ENCODE measurements around the gene ZNF184.

The ZNF184 gene

DNA sequence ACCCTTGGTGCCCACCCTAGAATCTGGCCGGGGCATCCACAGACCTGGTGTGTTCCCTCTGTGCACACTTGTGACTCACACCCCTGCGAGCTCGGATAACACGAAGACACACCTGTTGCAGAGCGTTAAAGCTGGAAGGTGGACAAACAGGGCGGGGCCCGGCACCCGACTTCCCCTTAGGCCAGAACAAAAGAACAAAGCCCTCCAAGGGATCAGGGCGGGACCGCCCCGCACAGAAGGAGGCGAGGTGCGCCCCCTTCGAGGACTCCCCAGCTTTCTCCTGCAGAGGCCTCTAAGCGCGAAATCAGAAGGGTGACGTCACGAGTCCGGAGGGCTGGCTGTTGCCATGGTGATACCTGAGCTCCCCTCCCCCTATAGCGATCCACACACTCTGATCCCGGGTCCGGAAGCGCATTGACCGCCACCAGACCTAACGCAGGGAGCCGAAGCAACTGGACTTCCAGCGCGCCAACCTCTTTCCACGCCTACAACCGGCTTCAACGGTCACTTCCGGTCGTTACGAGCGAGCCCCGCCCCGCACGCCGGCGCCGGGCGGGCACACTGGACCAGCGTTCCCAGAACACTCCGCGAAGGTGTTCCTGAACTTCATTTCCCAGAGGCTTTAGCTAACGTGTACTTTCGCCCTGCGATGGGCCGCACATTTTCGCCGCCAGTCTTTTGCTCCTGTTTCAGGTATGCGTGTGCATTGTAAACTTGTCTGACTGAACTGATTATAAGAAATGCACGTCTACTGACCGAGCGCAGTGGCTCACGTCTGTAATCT lies at the start of gene ZNF184:
ZNF184 (minus strand) TSS at position 489 of the 784 bp plus-strand sequence. CDS start 811 bp downstream, outside the sequence.
- peak; percentile 97 to 99 (median 97) for DNase-seq

DNA sequence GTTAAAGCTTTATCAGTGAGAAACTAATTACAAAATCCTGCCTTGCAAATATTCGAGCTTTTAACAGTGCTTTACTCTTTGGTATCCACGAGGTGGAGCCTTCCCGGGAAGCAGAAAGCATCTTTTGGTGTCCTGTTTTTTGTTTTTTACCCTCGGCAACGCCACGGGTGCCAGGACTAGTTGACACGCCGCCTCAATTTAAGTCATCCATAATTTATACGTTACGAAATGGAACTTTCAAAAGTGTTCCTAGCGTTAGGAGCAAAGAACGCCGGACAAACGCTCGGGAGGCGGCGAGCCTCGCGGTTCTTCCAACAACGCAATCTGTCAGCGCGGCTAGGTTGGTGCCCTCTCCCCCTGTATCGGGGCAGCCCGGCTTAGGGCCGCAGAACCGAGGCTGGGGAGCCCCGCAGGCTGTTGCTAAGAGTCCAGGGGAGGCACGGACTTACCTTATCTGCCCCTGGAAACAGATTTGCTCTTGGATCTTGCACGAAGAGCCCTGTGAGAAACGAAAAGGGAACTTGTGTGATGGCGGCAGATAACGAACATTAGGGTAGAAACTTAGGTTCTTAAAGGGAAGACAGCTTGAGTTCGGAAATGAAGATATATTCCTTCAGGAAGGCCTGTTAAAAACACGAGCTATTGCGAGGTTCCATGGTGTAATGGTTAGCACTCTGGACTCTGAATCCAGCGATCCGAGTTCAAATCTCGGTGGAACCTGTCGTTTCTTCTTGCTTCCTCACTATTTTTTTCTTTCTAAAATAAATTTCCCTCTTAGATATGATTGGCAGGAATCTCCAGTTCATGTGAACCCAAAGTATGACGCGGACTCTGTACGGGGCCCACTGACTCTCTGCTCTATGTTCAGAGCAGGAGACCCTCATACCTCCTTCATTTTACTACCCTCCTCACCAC lies 46.2 kb upstream of the ZNF184 start:
- DNase-seq: peak; percentile 78 to 91 (median 82)

DNA sequence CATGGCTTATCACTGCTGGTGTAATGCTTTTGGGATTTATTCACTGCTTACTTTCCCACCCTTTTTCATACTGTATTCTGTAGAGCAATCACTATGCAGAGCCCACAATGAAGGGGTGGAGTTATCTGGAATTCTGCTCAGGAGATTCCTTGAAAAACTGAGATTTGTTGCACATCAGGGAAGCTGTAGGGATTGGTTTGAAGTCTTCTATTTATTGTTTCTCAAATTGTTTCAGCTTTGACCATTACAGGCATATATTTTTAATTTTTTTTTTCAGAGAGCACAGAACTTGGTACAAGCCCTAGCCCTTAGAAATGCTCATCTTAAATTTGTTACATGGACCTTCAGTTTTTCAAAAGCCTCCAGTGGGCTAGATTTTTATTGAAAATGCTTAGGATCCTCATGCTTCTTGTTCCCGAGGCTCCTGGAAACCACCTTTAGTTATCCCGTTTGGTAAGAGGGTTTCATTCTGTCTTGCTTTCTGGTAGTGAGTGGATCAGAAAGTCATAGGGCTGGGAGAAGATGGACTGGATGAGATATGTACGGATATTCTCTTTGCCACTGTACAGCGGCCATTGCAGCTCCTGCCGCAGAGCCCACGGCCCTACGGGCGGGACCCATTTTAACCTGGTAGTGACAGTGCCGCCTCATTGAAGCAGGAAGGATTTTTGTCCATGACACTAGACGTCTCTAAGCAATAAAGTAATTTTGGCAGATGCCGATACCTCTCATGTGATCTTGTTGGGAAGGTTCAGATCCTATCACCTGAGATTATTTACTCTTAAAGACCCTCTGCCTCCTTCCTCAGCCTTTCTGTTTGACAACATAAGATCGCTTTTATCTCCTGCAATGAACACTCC lies 45.3 kb upstream of the ZNF184 start:
- DNase-seq: peak; percentile 4 to 68 (median 41)

DNA sequence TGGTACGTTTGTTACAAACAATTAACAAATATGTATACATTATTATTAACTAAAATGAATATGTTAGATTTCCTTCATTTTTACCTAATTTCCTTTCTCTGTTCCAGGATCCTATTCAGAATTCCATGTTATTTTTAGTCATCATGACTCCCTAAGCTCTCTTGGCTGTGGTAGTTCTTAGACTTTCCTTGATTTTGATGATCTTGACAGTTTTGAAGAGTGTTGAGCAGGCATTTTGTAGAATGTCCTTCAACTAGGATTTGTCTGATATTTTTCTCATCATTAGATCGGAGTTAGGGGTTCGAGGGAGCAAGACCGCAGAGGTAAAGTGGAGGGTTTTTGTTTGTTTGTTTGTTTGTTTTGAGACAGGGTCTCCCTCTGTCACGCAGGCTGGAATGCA lies 44.3 kb upstream of the ZNF184 start:
- DNase-seq: no peak

DNA sequence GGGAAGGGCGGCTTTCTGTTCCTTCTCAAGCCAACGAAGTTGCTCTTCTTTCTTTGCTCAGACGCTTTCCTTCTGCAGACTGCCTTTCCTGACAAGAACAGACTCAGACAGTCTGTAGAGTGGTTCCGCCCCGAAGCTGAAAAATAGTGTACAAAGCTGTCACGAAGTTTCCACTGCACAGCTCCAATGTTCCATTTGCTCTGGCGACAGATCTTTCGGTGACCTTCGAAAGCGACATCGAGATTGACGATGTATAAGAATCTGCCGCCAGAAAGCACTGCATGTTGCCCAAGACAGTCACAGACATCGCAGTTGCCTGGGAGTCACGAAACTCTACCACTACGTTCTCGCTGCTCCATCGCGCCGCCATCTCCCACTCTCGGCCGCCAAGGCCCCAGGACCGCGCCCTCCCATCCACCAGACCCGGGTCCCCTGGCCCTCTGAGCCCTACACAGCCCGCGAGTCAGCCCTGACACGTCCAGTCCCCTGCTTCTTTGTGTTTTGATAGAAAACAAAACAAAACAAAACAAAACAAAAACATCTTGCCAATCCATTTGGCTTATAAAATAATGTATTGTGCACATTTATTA lies 42.1 kb upstream of the ZNF184 start:
- no peak for DNase-seq

DNA sequence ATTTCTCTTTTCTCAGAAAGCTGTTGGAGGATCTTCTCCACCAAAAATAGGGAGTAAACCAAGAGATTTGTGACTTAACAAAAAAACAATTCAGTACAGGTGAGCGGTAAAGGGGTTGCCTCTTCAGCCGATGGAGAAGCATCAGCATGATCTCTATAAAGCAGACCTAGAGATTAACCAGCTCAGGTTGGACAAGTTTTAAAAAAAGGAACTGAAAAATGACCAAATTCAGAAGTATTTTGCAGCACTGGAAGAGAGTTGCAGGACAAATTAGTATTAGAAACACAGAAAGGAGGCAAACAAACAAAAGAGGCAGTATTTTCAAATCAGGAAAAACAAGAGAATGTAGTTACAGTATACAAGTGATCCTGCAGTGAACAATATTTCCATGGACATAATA lies 39.6 kb upstream of the ZNF184 start:
- DNase-seq: no peak

DNA sequence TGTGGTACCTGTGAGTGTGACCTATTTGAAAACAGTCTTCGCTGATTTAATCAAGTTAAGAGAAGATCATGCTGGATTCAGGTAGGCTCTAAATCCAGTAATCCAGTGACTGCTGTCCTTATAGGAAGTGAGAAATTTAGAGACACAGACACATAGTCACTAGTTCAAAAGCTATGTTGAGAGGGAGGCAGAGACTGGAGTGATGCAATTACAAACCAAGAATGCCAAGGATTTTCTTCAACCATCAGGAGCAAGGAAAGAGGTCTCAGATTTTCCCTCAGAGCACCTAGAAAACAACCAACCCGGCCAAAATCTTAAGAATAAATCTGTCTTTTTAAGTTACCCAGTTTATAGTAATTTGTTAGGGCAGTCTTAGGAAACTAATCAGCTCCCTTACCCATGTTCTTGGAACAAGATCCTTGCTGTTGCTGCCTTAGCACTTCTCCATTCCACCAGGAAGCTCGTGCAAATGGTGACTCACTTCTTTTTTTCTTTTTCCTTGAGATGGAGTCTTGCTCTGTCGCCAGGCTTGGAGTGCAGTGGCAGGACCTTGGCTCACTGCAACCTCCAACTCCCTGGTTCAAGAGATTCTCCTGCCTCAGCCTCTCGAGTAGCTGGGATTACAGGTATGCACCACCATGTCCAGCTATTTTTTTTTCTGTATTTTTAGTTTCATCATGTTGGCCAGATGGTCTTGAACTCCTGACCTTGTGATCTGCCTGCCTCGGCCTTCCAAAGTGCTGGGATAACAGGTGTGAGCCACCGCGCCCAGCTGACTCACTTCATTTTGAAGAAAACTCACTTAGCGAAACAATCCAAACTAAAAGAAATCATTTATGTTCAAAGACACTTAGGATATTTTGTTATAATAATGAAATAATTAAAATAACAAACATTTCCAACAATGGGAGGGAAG lies 34.4 kb upstream of the ZNF184 start:
- DNase-seq: no peak

DNA sequence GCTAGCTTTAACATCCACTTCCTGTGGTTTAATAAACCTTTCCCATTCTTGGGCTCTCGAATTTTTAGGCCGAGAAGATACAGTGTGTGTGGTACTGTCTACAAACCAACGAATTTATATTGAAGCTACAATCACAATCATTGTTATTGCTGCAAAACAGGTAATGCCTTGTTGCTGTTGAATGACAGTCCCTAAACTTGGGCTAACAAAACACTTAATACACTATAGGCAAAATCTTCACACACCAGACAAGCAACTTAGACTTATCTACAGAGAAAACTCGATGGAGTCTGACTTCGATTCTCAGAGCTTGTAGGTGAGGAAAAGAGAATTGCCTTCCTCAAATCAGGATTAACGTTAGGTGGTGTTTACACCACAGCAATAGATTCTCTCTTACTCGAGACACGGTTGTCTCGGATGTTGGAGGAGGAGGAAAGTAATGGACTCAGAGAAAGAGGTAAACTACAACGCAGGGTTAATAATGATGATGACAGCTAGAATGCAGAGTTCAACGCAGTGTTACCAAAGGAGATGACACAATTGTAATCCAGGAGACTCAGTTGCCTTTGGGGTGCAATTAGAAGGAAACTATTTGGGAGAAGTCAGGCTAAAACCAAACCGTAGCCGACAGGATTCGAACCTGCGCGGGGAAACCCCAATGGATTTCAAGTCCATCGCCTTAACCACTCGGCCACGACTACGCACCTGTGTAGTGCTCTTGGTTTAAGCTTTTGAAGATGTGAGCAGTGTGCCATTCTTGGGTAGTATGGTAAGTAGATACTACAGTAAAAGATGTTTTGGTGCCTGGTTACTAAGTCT lies 32.5 kb upstream of the ZNF184 start:
- DNase-seq: peak; percentile 40 to 84 (median 63)

DNA sequence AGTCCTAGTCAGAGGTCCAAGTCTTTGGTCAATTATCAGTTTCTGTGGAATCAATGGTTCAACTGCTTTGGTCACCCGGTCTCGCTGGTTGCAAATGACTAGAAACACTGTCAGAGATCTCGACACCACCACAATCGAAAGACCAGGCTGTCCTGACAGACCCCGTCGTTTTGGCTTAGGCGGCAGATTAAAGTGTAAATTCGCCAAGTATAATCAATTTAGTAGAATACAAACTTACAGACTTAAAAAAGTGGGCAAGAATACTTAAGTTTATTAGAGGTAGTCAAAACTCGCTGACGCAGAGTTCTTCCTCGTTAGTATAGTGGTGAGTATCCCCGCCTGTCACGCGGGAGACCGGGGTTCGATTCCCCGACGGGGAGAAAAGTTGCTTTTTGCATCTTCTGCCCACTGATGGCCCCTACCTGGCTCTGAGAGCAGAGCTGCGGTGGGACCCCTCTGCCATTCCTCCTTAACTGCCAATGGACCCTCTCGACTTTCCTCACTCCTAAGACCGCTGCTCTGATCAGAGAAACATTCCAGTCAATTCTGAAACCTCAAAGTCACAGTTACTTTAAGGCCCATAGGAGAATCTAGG lies 30.6 kb upstream of the ZNF184 start:
- peak; percentile 53 to 83 (median 65) for DNase-seq

DNA sequence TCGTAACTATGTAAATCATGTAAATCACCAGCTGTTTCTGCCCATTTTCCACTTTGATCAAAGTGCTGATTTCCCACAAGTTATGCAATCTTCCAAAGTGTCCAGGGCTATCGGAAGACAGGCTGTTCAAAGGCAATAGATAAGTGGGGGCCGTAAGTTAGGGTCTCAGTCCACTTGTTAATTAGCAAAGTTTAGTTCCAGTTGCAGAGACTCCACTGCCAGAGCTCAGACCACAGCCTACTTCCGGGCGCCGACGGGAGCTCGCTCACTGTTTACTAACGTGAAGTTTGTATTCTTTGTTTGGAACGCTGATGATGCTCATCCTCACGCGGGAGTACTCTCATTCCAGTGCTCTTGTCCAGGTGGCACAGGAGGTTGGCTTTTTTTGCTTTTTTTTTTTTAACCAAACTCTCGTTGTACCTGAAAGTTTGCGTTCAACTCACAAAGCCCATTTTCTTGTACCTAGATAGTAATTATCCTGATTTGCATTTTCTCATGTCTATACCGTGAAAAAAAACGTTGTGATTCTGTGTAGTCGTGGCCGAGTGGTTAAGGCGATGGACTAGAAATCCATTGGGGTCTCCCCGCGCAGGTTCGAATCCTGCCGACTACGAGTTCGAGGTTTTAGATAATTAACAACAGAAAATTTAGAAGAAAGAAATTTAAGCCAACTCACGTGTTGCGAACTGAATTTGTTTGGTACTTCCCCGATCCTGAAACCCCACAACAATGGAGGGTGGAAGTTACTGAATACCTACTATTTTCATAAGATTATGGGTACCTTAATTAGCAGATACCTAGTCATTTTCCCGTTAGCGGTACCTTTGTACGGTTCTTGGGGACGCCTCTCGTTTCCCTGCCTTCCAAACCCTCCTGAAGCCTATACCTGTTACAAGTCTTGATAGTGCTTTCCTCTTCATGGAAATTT lies 29.9 kb upstream of the ZNF184 start:
- DNase-seq: peak; percentile 40 to 86 (median 61)

DNA sequence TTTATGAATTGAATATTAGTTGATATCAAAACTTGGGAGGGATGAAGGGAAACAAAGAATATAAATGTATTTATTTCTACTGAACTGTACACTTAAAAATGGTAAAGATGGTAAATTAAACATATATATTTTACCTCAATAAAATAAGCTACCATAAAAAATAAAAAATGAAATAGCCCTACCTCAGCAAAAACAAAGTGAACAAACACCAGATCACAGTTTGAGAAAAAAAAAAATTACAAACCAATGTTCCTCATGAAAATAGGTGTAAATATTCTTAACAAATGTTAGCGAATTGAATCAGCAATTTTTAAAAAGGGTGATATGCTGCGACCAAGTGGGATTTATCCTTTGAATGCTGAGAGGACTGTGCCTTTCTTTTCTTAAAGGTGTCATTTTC lies 28.3 kb upstream of the ZNF184 start:
- DNase-seq: no peak

DNA sequence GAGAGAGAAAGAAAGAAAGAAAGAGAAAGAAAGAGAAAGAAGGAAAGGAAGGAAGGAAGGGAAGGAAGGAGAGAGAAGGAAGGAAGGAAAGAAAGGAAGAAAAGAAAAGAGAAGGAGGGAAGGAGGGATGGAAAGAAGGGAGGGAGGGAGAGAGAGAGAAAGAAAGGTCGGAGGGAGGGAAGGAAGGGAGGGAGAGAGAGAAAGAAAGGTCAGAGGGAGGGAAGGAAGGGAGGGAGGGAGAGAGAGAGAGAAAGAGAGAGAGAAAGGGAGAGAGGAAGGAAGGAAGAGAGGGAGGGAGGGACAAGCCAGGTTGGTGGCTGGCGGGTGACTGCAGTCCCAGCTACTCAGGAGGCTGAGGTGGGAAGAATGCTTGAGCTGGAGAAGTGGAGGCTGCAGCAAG lies 27.3 kb upstream of the ZNF184 start:
- DNase-seq: no peak

DNA sequence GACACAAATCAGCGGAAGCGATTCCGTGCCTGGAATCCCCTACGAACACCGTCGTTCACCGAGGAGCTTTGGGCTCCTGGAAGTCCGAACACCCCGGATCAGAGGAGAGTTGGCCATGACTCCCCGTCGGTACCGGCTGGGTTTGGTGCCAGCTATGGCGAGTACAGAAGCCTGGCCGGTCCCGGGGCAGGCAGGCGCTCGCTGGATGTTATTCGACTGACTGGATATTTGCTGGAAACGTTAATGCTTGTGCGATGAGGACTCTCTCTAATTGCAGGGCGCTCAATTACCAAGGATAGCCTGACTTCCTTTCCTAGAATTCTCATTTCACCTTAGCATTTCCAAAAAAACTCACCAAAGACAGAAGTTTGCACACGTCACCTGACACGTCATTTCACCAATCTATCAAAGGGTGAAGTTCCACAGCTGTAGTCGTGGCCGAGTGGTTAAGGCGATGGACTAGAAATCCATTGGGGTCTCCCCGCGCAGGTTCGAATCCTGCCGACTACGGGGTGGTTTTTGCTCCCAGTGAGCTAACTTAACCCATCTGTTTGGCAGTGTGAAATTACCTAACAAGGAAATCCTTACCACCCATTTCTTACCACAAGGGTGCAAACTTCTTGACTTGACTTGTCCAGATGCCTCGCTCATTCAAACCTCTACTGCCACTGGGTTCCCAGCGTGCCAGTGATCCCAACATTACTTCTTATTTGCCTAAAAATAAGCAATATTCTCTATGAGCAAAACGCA lies 22.7 kb upstream of the ZNF184 start:
- DNase-seq: no peak

DNA sequence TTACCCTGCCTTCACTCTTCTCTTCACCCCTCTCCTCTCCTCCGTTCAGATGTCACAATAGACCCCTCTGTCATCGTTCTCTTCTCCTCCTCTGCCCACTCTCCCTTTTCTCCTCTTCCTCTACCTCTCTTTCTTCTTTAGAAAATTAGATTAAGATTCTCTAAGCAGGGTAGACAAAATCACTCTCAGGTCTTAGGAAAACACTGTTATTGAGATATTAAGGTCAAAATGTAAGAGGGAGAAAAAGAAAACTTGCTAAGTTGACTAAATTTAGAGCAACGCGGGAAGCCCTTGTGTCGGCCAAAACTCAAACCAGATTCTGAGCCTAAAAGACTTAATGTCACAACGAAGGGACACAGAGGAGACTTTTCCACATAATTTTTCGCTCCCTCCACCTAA lies 22.1 kb upstream of the ZNF184 start:
- DNase-seq: no peak

DNA sequence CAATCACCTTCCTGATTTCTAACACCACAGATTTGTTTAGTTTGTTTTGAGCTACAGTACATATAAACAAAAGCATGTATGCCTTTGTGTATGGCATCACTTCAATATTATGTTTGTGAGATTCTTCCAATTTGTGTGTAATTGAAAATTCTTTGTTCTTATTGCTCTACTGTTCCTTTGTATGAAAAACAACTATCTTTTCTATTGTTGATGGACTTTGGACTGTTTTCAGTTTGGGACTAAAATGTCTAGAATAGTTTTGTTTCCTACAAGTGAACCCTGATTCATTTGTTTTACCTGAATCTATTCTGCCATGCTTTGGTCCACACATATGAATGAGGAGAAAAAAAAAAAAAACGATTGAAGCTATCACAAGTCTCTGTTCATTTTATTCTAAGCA lies 21.2 kb upstream of the ZNF184 start:
- DNase-seq: no peak

DNA sequence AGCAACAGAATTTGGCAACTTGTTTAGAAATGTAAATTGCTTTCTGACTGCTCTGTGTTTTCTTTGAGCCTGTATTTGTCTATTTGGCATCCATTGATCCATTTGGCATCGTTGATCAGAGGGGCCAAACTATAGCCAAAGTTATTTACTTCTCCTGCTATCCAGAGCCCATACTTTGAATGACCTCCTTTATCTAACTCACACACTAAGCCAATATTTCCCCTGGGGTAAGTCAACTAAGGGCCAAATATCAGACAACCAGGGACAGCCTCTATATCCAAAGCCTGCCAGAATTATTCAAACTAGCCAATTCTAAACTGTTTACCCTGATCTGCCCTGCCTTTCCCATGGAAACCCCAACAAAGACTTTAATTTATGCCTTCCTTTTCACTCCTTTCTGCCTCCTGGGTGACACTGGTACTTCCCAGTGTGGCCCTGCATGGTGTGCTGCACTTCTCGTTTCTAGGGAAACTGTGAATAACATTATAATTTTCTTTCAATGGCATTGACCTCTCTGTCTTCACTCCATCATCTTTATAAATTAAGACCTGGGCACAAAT lies 19.8 kb upstream of the ZNF184 start:
- peak in 1 of 3 experiments; percentile 3 for DNase-seq

DNA sequence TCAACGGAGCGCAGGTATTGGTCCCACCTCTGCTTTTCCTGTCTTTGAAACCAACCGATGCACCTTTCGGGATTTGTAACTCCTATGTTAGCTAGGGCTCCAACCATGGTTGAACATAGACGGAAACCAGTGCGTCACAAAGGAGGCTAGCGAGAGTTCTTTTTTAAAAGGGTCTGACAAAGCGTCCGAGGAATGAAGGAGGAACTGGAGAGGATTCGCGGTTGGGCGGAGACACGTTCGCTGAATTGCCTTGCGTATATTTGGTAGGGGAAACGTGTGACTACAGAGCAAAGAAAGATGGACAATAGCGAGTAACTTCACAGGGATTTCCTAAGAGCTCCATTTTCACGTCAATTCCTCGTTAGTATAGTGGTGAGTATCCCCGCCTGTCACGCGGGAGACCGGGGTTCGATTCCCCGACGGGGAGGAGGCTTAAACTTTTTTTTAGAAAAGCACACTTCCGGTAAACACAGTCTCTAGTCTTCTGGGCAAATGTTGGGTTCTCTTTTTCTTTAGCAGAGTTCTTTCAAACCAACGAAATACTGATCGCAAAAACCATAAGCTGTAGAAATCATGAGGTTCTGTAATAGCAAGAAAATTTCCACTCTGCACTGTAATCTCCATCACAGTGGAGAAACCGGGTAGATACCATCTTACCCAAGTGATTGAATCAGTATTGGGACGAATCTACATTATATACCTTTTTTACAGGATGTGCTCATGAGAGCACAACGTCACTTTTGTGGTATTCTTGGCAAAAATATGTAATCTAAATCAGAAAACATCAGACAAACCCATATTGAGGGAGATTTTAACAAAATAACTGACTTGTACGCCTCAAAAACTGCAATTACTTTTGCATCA lies 6.6 kb upstream of the ZNF184 start:
- DNase-seq: peak; percentile 69 to 91 (median 73)

All from NCI-H1417 (cell line).